Keratinocyte (primary cell): ENCODE data around the gene SPAG16. TPM values are rescaled to one million over a fixed set of nuclear protein-coding genes. Genes with fewer than 3 reads are reported as not detected.

Experiments used
- DNase-seq: peaks from one replicate; pipeline ENCODE4 v3.0.0-alpha.2; 2011; ENCODE audit warnings: low read depth, missing footprints, low spot score
- FAIRE-seq: peaks from 2 replicates; lab custom pipeline; 2011; peaks lifted over from hg19 to GRCh38; lab: Jason Lieb, UNC
- H2AFZ ChIP-seq: 2 replicates; pipeline ENCODE4 v1.6.0; 2012; ENCODE audit warnings: low read length, control low read depth, inconsistent platforms; ENCODE audit not compliant: control insufficient read depth
- H3K27ac ChIP-seq: 2 replicates; pipeline ENCODE4 v1.5.1; 2011; ENCODE audit warnings: low read length; ENCODE audit not compliant: control insufficient read depth, insufficient read depth
- H3K27me3 ChIP-seq: 3 replicates; pipeline ENCODE4 v1.6.0; 2011; ENCODE audit warnings: low read length; ENCODE audit not compliant: control insufficient read depth, insufficient read depth; ENCODE audit errors: extremely low read depth
- H3K36me3 ChIP-seq, 2 experiments: 2 replicates in 1 of 2; 3 replicates in 1 of 2; pipeline ENCODE4 v1.5.1; 2011; ENCODE audit warnings: low read length in 2 of 2, mild to moderate bottlenecking in 1 of 2; ENCODE audit not compliant: control insufficient read depth in 2 of 2, insufficient read depth in 2 of 2; ENCODE audit errors: extremely low read depth in 1 of 2
- H3K4me1 ChIP-seq: 3 replicates; pipeline ENCODE4 v1.5.1; 2011; ENCODE audit warnings: low read length; ENCODE audit not compliant: control insufficient read depth, insufficient read depth; ENCODE audit errors: extremely low read depth
- H3K4me2 ChIP-seq: 3 replicates; pipeline ENCODE4 v1.6.0; 2011; ENCODE audit warnings: low read depth, low read length; ENCODE audit not compliant: control insufficient read depth, insufficient read depth; ENCODE audit errors: extremely low read depth
- H3K4me3 ChIP-seq, 3 experiments: fragments of 200-600 bp in 1 of 3; sonication (generic) in 1 of 3; 2 replicates in 2 of 3; 3 replicates in 1 of 3; pipeline ENCODE4 v1.5.1; 2011 to 2016; ENCODE audit warnings: low read length in 3 of 3, mild to moderate bottlenecking in 3 of 3, control low read depth in 2 of 3, inconsistent platforms in 1 of 3, low read depth in 1 of 3, mixed read lengths in 1 of 3, mixed run types in 1 of 3, moderate library complexity in 1 of 3; ENCODE audit not compliant: control insufficient read depth in 2 of 3, insufficient read depth in 2 of 3; ENCODE audit errors: extremely low read depth in 1 of 3
- H3K79me2 ChIP-seq: 2 replicates; pipeline ENCODE4 v1.6.0; 2012; ENCODE audit warnings: low read length; ENCODE audit not compliant: control insufficient read depth, insufficient read depth
- H3K9ac ChIP-seq: 3 replicates; pipeline ENCODE4 v1.6.0; 2011; ENCODE audit warnings: low read length; ENCODE audit not compliant: control insufficient read depth, insufficient read depth; ENCODE audit errors: extremely low read depth
- H3K9me1 ChIP-seq: 3 replicates; pipeline ENCODE4 v1.6.0; 2011; ENCODE audit warnings: low read length; ENCODE audit not compliant: control insufficient read depth, insufficient read depth; ENCODE audit errors: extremely low read depth
- H3K9me3 ChIP-seq: 2 replicates; pipeline ENCODE4 v1.5.1; 2012; ENCODE audit warnings: low read depth, low read length; ENCODE audit not compliant: control insufficient read depth
- H4K20me1 ChIP-seq: 3 replicates; pipeline ENCODE4 v1.6.0; 2011; ENCODE audit warnings: low read length; ENCODE audit not compliant: control insufficient read depth, insufficient read depth; ENCODE audit errors: extremely low read depth
- CTCF ChIP-seq, 3 experiments: IDR thresholded peaks in 1 of 3; conservative IDR thresholded peaks in 1 of 3; optimal IDR thresholded peaks in 1 of 3; 2 replicates in 2 of 3; 3 replicates in 1 of 3; pipeline versions ENCODE3 to v1.5.1; 2011; ENCODE audit warnings: low read length in 3 of 3, mild to moderate bottlenecking in 3 of 3, moderate library complexity in 2 of 3, control low read depth in 1 of 3, inconsistent platforms in 1 of 3; ENCODE audit not compliant: insufficient read depth in 2 of 3; ENCODE audit errors: extremely low read depth in 1 of 3
- EZH2 ChIP-seq: IDR thresholded peaks from one replicate; pipeline ENCODE4 v1.6.1; 2012; ENCODE audit warnings: inconsistent platforms, mild to moderate bottlenecking, low read length, moderate library complexity
- dilution Hi-C: fragments of 300-500 bp; cut with MboI; formaldehyde crosslinking; loops from one replicate; pipeline ENCODE4 v1.7.0; 2020; ENCODE audit warnings: low sequenced_read_pairs; ENCODE audit not compliant: extremely low pct_ligation_motif_present
- polyA plus RNA-seq, 5 experiments: library from polyadenylated mRNA; depleted of rRNA in 3 of 5; stranded (reverse) in 3 of 5; stranded (forward) in 1 of 5; unstranded in 1 of 5; fragments of >200 nt; gene quantifications; 1 replicate in 1 of 5; 2 replicates in 3 of 5; 3 replicates in 1 of 5; pipeline versions ENCODE4 v1.2.1 to v1.2.3, GENCODE V29; 2011 to 2012; ENCODE audit warnings: missing spikeins in 2 of 5, low read depth in 1 of 5, low replicate concordance in 1 of 5

SPAG16 gene
- polyA plus RNA-seq, 1 donor (not counting 4 experiments of a cell fraction or from before 2014, with no cell fraction given) = 19.6 TPM

DNA sequence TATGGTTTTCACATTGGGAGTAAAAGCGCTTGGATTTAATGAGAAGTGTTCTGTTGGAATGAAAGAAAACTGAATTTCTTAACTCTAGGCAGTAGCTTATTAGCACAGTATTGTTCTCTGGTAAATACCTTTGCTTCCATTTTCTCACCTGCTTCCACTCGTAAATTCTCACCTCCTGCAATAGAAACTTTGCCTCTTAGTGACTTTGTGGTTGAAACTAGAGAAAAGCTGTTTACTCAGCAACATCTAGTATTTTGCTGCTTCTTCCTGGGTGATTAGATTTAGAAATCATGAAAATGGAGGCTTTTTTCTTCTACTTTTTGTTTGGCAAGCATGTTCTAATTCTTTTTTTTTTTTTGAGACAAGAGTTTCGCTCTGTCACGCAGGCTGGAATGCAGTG is 385.4 kb downstream of the SPAG16 start:
- dilution Hi-C loops = no loop called here
- Histone ChIP-seq H3K79me2 (no peaks in the 10 kb centered on the region), H3K4me2 (no peak overlapping the region), H3K9me3 (no peaks in the 10 kb centered on the region), H3K4me3 (no peak overlapping the region), H3K9ac (no peak overlapping the region), H3K36me3 (no peaks in the 10 kb centered on the region), H3K9me1 (no peaks in the 10 kb centered on the region), H3K4me1 (no peaks in the 10 kb centered on the region), H3K27me3 (no peaks in the 10 kb centered on the region), H3K27ac (no peak overlapping the region), H2AFZ (no peak overlapping the region), H4K20me1 (no peaks in the 10 kb centered on the region)
- no peak for FAIRE-seq
- no peak for TF ChIP-seq EZH2
- no peak for TF ChIP-seq CTCF (optimal IDR thresholded peaks at IDR 0.05 in 1 of 3, IDR thresholded peaks at IDR 0.05 in 1 of 3, conservative IDR thresholded peaks at IDR 0.05 in 1 of 3; ENCODE audit: extremely low read depth in 1 of 3, insufficient read depth in 2 of 3, low read length in 3 of 3)
- no peak for DNase-seq

- H3K9ac ChIP-seq = no peak overlapping the region
- no peaks in the 10 kb centered on the region for H4K20me1 ChIP-seq
- no peaks in the 10 kb centered on the region for H3K9me3 ChIP-seq
- no peak overlapping the region for H2AFZ ChIP-seq
- H3K4me1 ChIP-seq = no peaks in the 10 kb centered on the region
- no peaks in the 10 kb centered on the region for H3K36me3 ChIP-seq
- TF ChIP-seq CTCF (optimal IDR thresholded peaks at IDR 0.05 in 1 of 3, IDR thresholded peaks at IDR 0.05 in 1 of 3, conservative IDR thresholded peaks at IDR 0.05 in 1 of 3; ENCODE audit: extremely low read depth in 1 of 3, insufficient read depth in 2 of 3, low read length in 3 of 3) (no peak), EZH2 (no peak)
- FAIRE-seq (no peak), DNase-seq (no peak)
- no peaks in the 10 kb centered on the region for H3K79me2 ChIP-seq
- H3K4me2 ChIP-seq = no peak overlapping the region
- no peak overlapping the region for H3K4me3 ChIP-seq
- H3K27me3 ChIP-seq = no peaks in the 10 kb centered on the region
- no peaks in the 10 kb centered on the region for H3K9me1 ChIP-seq
- no peak overlapping the region for H3K27ac ChIP-seq
- dilution Hi-C loops = no loop called here
Observed at GRCh38 chr2:213678437-213679218, 394.4 kb downstream of the SPAG16 start.
